Measurements from ENCODE around the gene THAP5. TPM values are rescaled to one million over a fixed set of nuclear protein-coding genes. Genes with fewer than 3 reads are reported as not detected.

THAP5 gene
- 22.5 TPM for total RNA-seq (2013)
- 10 to 100 TPM in 1 of 3 donors, 1 to 10 TPM in 2; 3.0 to 10.7 (median 9.9) TPM for polyA plus RNA-seq
- 7.3 and 12.0 TPM in 2 replicates for polyA minus RNA-seq
- total RNA-seq, result 12.3 to 28.7 (median 16.9) reads per million in 11 experiments

- TF ChIP-seq CTCF (IDR thresholded peaks at IDR 0.05), result no peak
- Histone ChIP-seq H3K4me2 (replicated peaks; ENCODE audit: extremely low read depth, low read length, poor library complexity, severe bottlenecking) (peak within 1 kb of the TSS; percentile 66), H3K27ac (ENCODE audit: low read depth in 1 of 2, low read length in 2 of 2) (peak within 1 kb of the TSS; percentile 94 to 99), H3K9ac (ENCODE audit: insufficient read depth, low read length, poor library complexity, severe bottlenecking) (peak within 1 kb of the TSS; percentile 98), H4K20me1 (ENCODE audit: insufficient read depth, low read length) (no peaks in the 10 kb centered on the region), H3K4me1 (ENCODE audit: control insufficient read depth in 1 of 2, insufficient read depth in 2 of 2, low read length in 2 of 2) (peaks cover 21 to 38% of the 10 kb centered on the region in 2 donors), H3K4me3 (replicated peaks in 1 of 3; ENCODE audit: low read depth in 2 of 3, low read length in 3 of 3) (peak within 1 kb of the TSS; percentile 77 to 87 (median 78)), H3K27me3 (ENCODE audit: control insufficient read depth in 2 of 2, insufficient read depth in 2 of 2, low read length in 2 of 2) (no peaks in the 10 kb centered on the region), H3K9me3 (replicated peaks in 1 of 2; ENCODE audit: control insufficient read depth in 1 of 2, insufficient read depth in 1 of 2, low read length in 2 of 2) (no peaks in the 10 kb centered on the region), H3K79me2 (ENCODE audit: insufficient read depth, low read length) (peaks cover 76% of the 10 kb centered on the region), H3K36me3 (replicated peaks in 1 of 2; ENCODE audit: control insufficient read depth in 1 of 2, insufficient read depth in 2 of 2, low read length in 2 of 2) (peaks cover 16 to 40% of the 10 kb centered on the region in 2 donors), H2AFZ (ENCODE audit: insufficient read depth, low read depth, low read length, poor library complexity, severe bottlenecking) (peak within 1 kb of the TSS; percentile 78)
- intact Hi-C loops (cut with micrococcal nuclease), result loop anchor here (2.0 to 5.0 kb wide), 2 partner anchors 43 to 827 kb away; partner anchors contain the start of genes PNPLA8 (in 2 of the 2) and CBLL1 (in 1 of the 2)
- peak; percentile 100 for DNase-seq
- WGBS (ENCODE audit: insufficient coverage), result 0% methylated on average over 65 of the region's 65 CpGs
- Mint-ChIP-seq H3K27ac (peak within 1 kb of the TSS; percentile 94 to 99 (median 98)), H3K27me3 (ENCODE audit: low read depth in 3 of 3) (no peaks in the 10 kb centered on the region), H3K36me3 (peaks cover 24 to 28% of the 10 kb centered on the region in 2 donors), H3K4me1 (peaks cover 23% of the 10 kb centered on the region), H3K9me3 (peaks cover 0 to 4% (median 2%) of the 10 kb centered on the region in 7 donors), H3K4me3 (peak within 1 kb of the TSS; percentile 93 to 96)
Observed at GRCh38 chr7:108569381-108570145, at the start of gene THAP5, which contains the start of gene DNAJB9. Gene THAP5 (minus strand): TSS chr7:108569706. CDS start chr7:108569569, 137 bp downstream. Gene DNAJB9 (plus strand): TSS chr7:108569874. CDS start chr7:108571727, 1,853 bp downstream.

- H3K36me3 Mint-ChIP-seq, result no peaks in the 10 kb centered on the region
- H3K9me3 ChIP-seq (replicated peaks in 1 of 2; ENCODE audit: control insufficient read depth in 1 of 2, insufficient read depth in 1 of 2, low read length in 2 of 2), result no peaks in the 10 kb centered on the region
- no peaks in the 10 kb centered on the region for H3K36me3 ChIP-seq (replicated peaks in 1 of 2; ENCODE audit: control insufficient read depth in 1 of 2, insufficient read depth in 2 of 2, low read length in 2 of 2)
- intact Hi-C loops (cut with micrococcal nuclease), result no loop called here
- H3K27me3 Mint-ChIP-seq (ENCODE audit: low read depth in 3 of 3), result peaks cover 0 to 2% (median 0%) of the 10 kb centered on the region in 3 donors
- H3K79me2 ChIP-seq (ENCODE audit: insufficient read depth, low read length), result no peaks in the 10 kb centered on the region
- no peak overlapping the region for H3K27ac Mint-ChIP-seq
- H2AFZ ChIP-seq (ENCODE audit: insufficient read depth, low read depth, low read length, poor library complexity, severe bottlenecking), result no peak overlapping the region
- no peaks in the 10 kb centered on the region for H3K4me1 ChIP-seq (ENCODE audit: control insufficient read depth in 1 of 2, insufficient read depth in 2 of 2, low read length in 2 of 2)
- peaks cover 0 to 3% (median 0%) of the 10 kb centered on the region in 7 donors for H3K9me3 Mint-ChIP-seq
- H3K4me3 Mint-ChIP-seq, result peak overlapping the region in 1 of 2 donors; percentile 21
- H3K9ac ChIP-seq (ENCODE audit: insufficient read depth, low read length, poor library complexity, severe bottlenecking), result no peak overlapping the region
- H3K4me1 Mint-ChIP-seq, result no peaks in the 10 kb centered on the region
- H3K27me3 ChIP-seq (ENCODE audit: control insufficient read depth in 2 of 2, insufficient read depth in 2 of 2, low read length in 2 of 2), result no peaks in the 10 kb centered on the region
- no peaks in the 10 kb centered on the region for H4K20me1 ChIP-seq (ENCODE audit: insufficient read depth, low read length)
- H3K4me2 ChIP-seq (replicated peaks; ENCODE audit: extremely low read depth, low read length, poor library complexity, severe bottlenecking), result no peak overlapping the region
- no peak overlapping the region for H3K4me3 ChIP-seq (replicated peaks in 1 of 3; ENCODE audit: low read depth in 2 of 3, low read length in 3 of 3)
- TF ChIP-seq CTCF (IDR thresholded peaks at IDR 0.05), result no peak
- no peak overlapping the region for H3K27ac ChIP-seq (ENCODE audit: low read depth in 1 of 2, low read length in 2 of 2)
- no peak for DNase-seq
- WGBS (ENCODE audit: insufficient coverage), result no CpG with 5 or more reads among the region's 3 CpGs
Observed at GRCh38 chr7:108618056-108618455, 48.5 kb upstream of the THAP5 start.

All from CD14-positive monocyte (primary cell).